ENCODE measurements around the gene PARD3. TPM values are rescaled to one million over a fixed set of nuclear protein-coding genes. Genes with fewer than 3 reads are reported as not detected.

The PARD3 gene
- total and polyA plus RNA-seq, 10 of the 15 experiments (the other 5 are each of a cell fraction or from before 2014, with no cell fraction given), result 2.6 to 43.1 (median 13.9) TPM

DNA sequence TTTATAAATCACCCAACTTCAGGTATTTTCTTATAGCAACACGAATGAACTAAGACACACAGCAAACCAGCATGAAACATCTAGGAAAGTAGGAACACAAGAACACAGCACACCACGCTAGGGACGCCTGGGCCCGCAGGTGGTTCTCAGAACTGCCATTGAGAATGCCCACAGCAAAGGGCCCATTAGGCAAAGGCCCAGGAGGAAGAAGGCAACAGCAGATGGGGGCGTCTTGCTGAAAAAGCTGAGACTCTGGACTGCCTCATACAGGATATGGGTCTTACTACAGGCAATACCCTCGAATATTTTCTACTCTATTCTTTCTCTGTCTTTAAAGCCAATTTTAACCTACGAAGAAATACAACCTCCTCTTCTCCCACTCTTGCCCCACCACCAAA lies 77.3 kb downstream of the PARD3 start (continued):
- TF ChIP-seq, protein P1, sequence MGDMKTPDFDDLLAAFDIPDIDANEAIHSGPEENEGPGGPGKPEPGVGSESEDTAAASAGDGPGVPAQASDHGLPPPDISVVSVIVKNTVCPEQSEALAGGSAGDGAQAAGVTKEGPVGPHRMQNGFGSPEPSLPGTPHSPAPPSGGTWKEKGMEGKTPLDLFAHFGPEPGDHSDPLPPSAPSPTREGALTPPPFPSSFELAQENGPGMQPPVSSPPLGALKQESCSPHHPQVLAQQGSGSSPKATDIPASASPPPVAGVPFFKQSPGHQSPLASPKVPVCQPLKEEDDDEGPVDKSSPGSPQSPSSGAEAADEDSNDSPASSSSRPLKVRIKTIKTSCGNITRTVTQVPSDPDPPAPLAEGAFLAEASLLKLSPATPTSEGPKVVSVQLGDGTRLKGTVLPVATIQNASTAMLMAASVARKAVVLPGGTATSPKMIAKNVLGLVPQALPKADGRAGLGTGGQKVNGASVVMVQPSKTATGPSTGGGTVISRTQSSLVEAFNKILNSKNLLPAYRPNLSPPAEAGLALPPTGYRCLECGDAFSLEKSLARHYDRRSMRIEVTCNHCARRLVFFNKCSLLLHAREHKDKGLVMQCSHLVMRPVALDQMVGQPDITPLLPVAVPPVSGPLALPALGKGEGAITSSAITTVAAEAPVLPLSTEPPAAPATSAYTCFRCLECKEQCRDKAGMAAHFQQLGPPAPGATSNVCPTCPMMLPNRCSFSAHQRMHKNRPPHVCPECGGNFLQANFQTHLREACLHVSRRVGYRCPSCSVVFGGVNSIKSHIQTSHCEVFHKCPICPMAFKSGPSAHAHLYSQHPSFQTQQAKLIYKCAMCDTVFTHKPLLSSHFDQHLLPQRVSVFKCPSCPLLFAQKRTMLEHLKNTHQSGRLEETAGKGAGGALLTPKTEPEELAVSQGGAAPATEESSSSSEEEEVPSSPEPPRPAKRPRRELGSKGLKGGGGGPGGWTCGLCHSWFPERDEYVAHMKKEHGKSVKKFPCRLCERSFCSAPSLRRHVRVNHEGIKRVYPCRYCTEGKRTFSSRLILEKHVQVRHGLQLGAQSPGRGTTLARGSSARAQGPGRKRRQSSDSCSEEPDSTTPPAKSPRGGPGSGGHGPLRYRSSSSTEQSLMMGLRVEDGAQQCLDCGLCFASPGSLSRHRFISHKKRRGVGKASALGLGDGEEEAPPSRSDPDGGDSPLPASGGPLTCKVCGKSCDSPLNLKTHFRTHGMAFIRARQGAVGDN (IDR thresholded peaks at IDR 0.05), result no peak

DNA sequence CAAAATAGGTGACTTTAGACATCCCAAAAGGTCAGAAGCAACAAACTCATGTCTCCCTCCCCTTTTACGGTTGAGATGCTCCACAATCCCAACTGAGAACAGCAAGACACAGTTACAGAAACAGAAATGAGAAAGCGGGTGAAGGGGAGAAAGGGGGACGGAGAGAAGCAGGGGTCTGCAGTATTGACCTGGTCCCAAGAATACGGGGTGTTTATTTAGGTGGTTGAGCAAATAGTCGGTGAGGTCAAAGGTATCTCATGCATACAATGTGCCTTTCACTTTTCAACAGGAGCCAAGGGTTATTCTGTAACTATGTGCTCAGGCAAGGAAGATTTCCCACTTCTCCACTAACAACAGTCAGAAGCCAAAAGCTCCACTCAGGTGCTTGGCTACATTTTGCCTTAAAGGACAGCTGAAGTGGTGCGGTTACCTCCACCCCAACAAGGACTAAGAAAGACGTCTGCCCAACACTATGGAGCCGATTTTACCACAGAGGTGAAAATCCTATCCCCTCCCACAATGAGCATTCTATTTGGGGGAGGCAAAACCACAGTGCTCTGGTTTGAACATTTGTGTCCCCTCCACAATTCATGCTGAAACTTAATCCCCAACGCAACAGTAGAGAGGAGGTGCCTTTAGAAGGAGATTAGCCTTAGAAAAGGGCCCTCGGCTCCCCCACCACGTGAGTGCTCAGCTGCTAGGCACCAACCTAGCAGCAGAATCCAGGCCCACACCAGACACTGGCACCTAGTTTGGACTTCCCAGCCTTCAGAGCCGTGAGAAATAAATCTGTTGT lies 77.9 kb downstream of the PARD3 start:
- H3K27ac ChIP-seq (ENCODE audit: control insufficient read depth, insufficient read depth), result no peak overlapping the region
- 48% methylated on average over 12 of the region's 12 CpGs for WGBS (ENCODE audit: insufficient coverage, insufficient replicate concordance, low lambda C conversion rate, missing lambda C conversion rate)
- DNase-seq (ENCODE audit: low read depth, low spot score) (no peak), FAIRE-seq (no peak), ATAC-seq (peak; percentile 19; the same call in 2 of the 3 replicates)
- H3K9ac ChIP-seq (ENCODE audit: control insufficient read depth, insufficient read depth, low read length), result no peak overlapping the region
- H3K36me3 ChIP-seq (ENCODE audit: control insufficient read depth in 2 of 2, insufficient read depth in 2 of 2, low read length in 1 of 2), result no peaks in the 10 kb centered on the region
- ChIA-PET SMC1A (ENCODE audit: uncharacterized antibody, unreplicated experiment) (interaction anchor here (0.6 to 7.3 kb wide), 10 partner anchors 8 to 73 kb away, joined by 3 to 56 read pairs (median 3); no protein-coding TSS in a partner anchor), POLR2A (interaction anchor here (0.9 kb wide), 1 partner anchor 16 kb away, joined by 3 read pairs; no protein-coding TSS in a partner anchor), CTCF (interaction anchor here (7.7 to 9.8 kb wide), 2 partner anchors 12 to 16 kb away, joined by 54 to 90 read pairs; no protein-coding TSS in a partner anchor), RAD21 (ENCODE audit: unreplicated experiment) (interaction anchor here (0.7 to 2.7 kb wide), 8 partner anchors 9 to 64 kb away, joined by 3 to 11 read pairs (median 4); no protein-coding TSS in a partner anchor)
- no peaks in the 10 kb centered on the region for H4K20me1 ChIP-seq (ENCODE audit: control insufficient read depth, insufficient read depth)
- intact Hi-C loops (cut with micrococcal nuclease; ENCODE audit: unreplicated experiment), result no loop called here
- H3K79me2 ChIP-seq (ENCODE audit: control insufficient read depth, insufficient read depth, low read length), result no peaks in the 10 kb centered on the region
- H3K4me3 ChIP-seq, result no peak overlapping the region
- no peaks in the 10 kb centered on the region for H3K4me1 ChIP-seq (ENCODE audit: control insufficient read depth, insufficient read depth, low read length)
- peaks cover 0 to 11% of the 10 kb centered on the region in 2 experiments; a peak in 2 of 4 replicates for H3K27me3 ChIP-seq (replicated peaks in 1 of 2; ENCODE audit: control insufficient read depth in 2 of 2, insufficient read depth in 2 of 2, low read length in 1 of 2)
- BruUV-seq (replicated peaks), result no TSS peak
- no peak overlapping the region for H3K4me2 ChIP-seq (ENCODE audit: control insufficient read depth, insufficient read depth)
- TF ChIP-seq, protein P2, sequence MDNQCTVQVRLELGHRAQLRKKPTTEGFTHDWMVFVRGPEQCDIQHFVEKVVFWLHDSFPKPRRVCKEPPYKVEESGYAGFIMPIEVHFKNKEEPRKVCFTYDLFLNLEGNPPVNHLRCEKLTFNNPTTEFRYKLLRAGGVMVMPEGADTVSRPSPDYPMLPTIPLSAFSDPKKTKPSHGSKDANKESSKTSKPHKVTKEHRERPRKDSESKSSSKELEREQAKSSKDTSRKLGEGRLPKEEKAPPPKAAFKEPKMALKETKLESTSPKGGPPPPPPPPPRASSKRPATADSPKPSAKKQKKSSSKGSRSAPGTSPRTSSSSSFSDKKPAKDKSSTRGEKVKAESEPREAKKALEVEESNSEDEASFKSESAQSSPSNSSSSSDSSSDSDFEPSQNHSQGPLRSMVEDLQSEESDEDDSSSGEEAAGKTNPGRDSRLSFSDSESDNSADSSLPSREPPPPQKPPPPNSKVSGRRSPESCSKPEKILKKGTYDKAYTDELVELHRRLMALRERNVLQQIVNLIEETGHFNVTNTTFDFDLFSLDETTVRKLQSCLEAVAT (IDR thresholded peaks at IDR 0.05), result 0 out of 2 replicates have a peak, but pooled peaks have one; percentile 20
- TF ChIP-seq EED (IDR thresholded peaks at IDR 0.05; ENCODE audit: low read depth) (no peak), ATF7 (IDR thresholded peaks at IDR 0.05; ENCODE audit: low read depth) (no peak), TCF3 (IDR thresholded peaks at IDR 0.05; ENCODE audit: borderline replicate concordance, insufficient read depth, low read depth, low read length) (no peak), MTA2 (IDR thresholded peaks at IDR 0.05; ENCODE audit: low read depth) (no peak), DPF2 (IDR thresholded peaks at IDR 0.05) (no peak)
- TF ChIP-seq, protein P1 (IDR thresholded peaks at IDR 0.05), result no peak
- no peak overlapping the region for H2AFZ ChIP-seq (ENCODE audit: control insufficient read depth, low read depth, low read length)
- in situ Hi-C loops (cut with MboI), result no loop called here
- no peaks in the 10 kb centered on the region for H3K9me3 ChIP-seq (replicated peaks; ENCODE audit: control insufficient read depth, insufficient read depth, low read length)

Measured in GM12878 (cell line).